Measurements from ENCODE around the gene DEDD2.

DNA sequence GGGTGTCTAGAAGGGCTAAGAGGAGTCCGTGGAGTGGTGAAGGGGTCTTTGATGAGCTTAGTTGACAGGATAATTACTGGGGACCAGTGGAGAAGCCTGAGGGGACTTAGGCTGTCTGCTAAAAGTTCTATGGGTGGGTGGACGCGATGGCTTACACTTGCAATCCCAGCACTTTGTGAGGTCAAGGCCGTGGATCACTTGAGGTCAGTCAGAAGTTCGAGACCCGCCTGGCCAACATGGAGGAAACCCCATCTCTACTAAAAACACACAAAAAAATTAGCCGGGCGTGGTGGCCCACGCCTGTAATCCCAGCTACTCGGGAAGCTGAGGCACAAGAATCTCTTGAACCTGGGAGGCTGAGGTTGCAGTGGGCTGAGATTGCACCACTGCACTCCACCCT, 27.8 kb upstream of the DEDD2 start:
- TF ChIP-seq, protein P1, sequence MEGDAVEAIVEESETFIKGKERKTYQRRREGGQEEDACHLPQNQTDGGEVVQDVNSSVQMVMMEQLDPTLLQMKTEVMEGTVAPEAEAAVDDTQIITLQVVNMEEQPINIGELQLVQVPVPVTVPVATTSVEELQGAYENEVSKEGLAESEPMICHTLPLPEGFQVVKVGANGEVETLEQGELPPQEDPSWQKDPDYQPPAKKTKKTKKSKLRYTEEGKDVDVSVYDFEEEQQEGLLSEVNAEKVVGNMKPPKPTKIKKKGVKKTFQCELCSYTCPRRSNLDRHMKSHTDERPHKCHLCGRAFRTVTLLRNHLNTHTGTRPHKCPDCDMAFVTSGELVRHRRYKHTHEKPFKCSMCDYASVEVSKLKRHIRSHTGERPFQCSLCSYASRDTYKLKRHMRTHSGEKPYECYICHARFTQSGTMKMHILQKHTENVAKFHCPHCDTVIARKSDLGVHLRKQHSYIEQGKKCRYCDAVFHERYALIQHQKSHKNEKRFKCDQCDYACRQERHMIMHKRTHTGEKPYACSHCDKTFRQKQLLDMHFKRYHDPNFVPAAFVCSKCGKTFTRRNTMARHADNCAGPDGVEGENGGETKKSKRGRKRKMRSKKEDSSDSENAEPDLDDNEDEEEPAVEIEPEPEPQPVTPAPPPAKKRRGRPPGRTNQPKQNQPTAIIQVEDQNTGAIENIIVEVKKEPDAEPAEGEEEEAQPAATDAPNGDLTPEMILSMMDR (IDR thresholded peaks at IDR 0.05; ENCODE audit: insufficient read depth, low read length): no peak
- TF ChIP-seq POLR2AphosphoS5 (IDR thresholded peaks at IDR 0.05; ENCODE audit: low read depth) (no peak), SPI1 (IDR thresholded peaks at IDR 0.05; ENCODE audit: borderline replicate concordance, low read depth) (no peak), GABPA (IDR thresholded peaks at IDR 0.05; ENCODE audit: low read depth) (no peak)
- TF ChIP-seq, protein P2, sequence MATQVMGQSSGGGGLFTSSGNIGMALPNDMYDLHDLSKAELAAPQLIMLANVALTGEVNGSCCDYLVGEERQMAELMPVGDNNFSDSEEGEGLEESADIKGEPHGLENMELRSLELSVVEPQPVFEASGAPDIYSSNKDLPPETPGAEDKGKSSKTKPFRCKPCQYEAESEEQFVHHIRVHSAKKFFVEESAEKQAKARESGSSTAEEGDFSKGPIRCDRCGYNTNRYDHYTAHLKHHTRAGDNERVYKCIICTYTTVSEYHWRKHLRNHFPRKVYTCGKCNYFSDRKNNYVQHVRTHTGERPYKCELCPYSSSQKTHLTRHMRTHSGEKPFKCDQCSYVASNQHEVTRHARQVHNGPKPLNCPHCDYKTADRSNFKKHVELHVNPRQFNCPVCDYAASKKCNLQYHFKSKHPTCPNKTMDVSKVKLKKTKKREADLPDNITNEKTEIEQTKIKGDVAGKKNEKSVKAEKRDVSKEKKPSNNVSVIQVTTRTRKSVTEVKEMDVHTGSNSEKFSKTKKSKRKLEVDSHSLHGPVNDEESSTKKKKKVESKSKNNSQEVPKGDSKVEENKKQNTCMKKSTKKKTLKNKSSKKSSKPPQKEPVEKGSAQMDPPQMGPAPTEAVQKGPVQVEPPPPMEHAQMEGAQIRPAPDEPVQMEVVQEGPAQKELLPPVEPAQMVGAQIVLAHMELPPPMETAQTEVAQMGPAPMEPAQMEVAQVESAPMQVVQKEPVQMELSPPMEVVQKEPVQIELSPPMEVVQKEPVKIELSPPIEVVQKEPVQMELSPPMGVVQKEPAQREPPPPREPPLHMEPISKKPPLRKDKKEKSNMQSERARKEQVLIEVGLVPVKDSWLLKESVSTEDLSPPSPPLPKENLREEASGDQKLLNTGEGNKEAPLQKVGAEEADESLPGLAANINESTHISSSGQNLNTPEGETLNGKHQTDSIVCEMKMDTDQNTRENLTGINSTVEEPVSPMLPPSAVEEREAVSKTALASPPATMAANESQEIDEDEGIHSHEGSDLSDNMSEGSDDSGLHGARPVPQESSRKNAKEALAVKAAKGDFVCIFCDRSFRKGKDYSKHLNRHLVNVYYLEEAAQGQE (IDR thresholded peaks at IDR 0.05; ENCODE audit: insufficient replicate concordance, low read depth): no peak

Data from HL-60 (cell line).